OCI-LY3 (cell line): ENCODE measurements around the gene PAPOLG.

Experiments used
- CTCF ChIP-seq: fragments of 200-600, 300-600 bp; sonication (generic); IDR thresholded peaks from 2 replicates; pipeline ENCODE4 v1.5.1; 2014; ENCODE audit warnings: antibody characterized with exemption, low read length, low read depth
- EZH2phosphoT487 ChIP-seq: fragments of 200-600 bp; shearing (Covaris generic); IDR thresholded peaks from 2 replicates; pipeline ENCODE4 v1.6.1; 2018; ENCODE audit warnings: antibody characterized with exemption, mixed run types, low read depth

DNA sequence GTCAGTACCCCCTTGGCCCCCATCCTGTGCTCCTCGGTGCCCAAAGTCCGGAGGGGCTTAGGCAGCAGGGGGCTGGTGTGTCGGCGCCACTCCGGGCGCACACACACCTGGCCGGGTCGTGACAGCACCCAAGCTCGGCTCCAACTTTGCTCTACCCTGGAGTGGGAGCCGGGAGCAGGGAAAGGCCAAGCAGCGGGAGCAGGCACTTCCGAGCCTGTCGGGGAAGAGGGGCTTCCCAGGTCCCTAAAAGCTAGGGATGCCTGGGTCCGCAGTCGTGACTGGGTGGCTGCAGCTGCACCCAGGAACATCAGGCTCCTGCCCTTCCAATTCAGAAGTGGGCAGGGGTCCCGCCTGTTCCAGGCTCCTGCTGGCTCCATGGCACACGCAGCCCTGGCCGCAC, 48.4 kb downstream of the PAPOLG start:
- TF ChIP-seq CTCF, result no peak
- TF ChIP-seq EZH2phosphoT487, result no peak
